ENCODE measurements around the gene SLCO4A1.

Gene SLCO4A1

GRCh38 chr20:62652894-62653305 is 10.6 kb downstream of the SLCO4A1 start:
- no peak for DNase-seq

- DNase-seq, result no peak
Measured at GRCh38 chr20:62653373-62653772, 11.1 kb downstream of the SLCO4A1 start.

GRCh38 chr20:62653951-62654685 is 11.8 kb downstream of the SLCO4A1 start:
- DNase-seq, result no peak

GRCh38 chr20:62655282-62656196 is 13.2 kb downstream of the SLCO4A1 start:
- DNase-seq, result no peak

- no peak for DNase-seq
Measured at GRCh38 chr20:62656197-62656918, 14.1 kb downstream of the SLCO4A1 start.

- no peak for DNase-seq
Measured at GRCh38 chr20:62656919-62657588, 14.8 kb downstream of the SLCO4A1 start.

- no peak for DNase-seq
Measured at GRCh38 chr20:62657589-62657942, 15.3 kb downstream of the SLCO4A1 start.

GRCh38 chr20:62657956-62658355 is 15.7 kb downstream of the SLCO4A1 start:
- no peak for DNase-seq

- no peak for DNase-seq
Measured at GRCh38 chr20:62658593-62659178, 16.4 kb downstream of the SLCO4A1 start.

- DNase-seq, result no peak
Measured at GRCh38 chr20:62659488-62660239, 17.4 kb downstream of the SLCO4A1 start.

- DNase-seq, result no peak
Measured at GRCh38 chr20:62660240-62660615, 17.9 kb downstream of the SLCO4A1 start.

GRCh38 chr20:62660768-62661167 is 18.5 kb downstream of the SLCO4A1 start:
- no peak for DNase-seq

GRCh38 chr20:62661647-62662046 is 19.3 kb downstream of the SLCO4A1 start:
- DNase-seq, result no peak

- DNase-seq, result no peak
Measured at GRCh38 chr20:62662422-62662821, 20.1 kb downstream of the SLCO4A1 start.

GRCh38 chr20:62663145-62664018 is 21.1 kb downstream of the SLCO4A1 start:
- no peak for DNase-seq

- no peak for DNase-seq
Measured at GRCh38 chr20:62664019-62664971, 22.0 kb downstream of the SLCO4A1 start.

GRCh38 chr20:62665153-62665754 is 23.0 kb downstream of the SLCO4A1 start:
- DNase-seq, result no peak

- DNase-seq, result no peak
Measured at GRCh38 chr20:62665826-62666735, 23.8 kb downstream of the SLCO4A1 start.

Measured in activated CD4-positive, CD25-positive, alpha-beta regulatory T cell treated with anti-CD3 and anti-CD28 coated beads, Interleukin-2, amount 50 U/mL, for 72 hours (primary cell).